Measurements from ENCODE around the gene ANKRA2.

ANKRA2 gene

GRCh38 chr5:73564675-73565074, 764 bp downstream of the ANKRA2 start:
- peaks cover 12% of the 10 kb centered on the region for H4K20me1 ChIP-seq (ENCODE audit: insufficient read depth, low read length, poor library complexity, severe bottlenecking)
- peak overlapping the region; percentile 99 for H3K9ac ChIP-seq (ENCODE audit: low read depth, low read length, poor library complexity, severe bottlenecking)
- H3K4me2 ChIP-seq (ENCODE audit: low read depth, low read length, poor library complexity, severe bottlenecking): peak overlapping the region; percentile 89
- H2AFZ ChIP-seq (ENCODE audit: low read length): peak overlapping the region; percentile 94
- H3K9me2 ChIP-seq (replicated peaks; ENCODE audit: low read depth, low read length): no peaks in the 10 kb centered on the region
- no peaks in the 10 kb centered on the region for H3K9me3 ChIP-seq (ENCODE audit: insufficient read depth, low read depth, low read length)
- H3F3A ChIP-seq (ENCODE audit: low read depth): no peaks in the 10 kb centered on the region
- no peaks in the 10 kb centered on the region for H3K27me3 ChIP-seq (ENCODE audit: insufficient read depth, low read length, poor library complexity, severe bottlenecking)
- TF ChIP-seq EZH2phosphoT487 (IDR thresholded peaks at IDR 0.05; ENCODE audit: borderline replicate concordance): no peak
- no peak for TF ChIP-seq CTCF (conservative IDR thresholded peaks at IDR 0.05; ENCODE audit: low read length)
- peak overlapping the region; percentile 97 for H3K4me3 ChIP-seq (ENCODE audit: low read length, poor library complexity, severe bottlenecking)
- peaks cover 54% of the 10 kb centered on the region for H3K79me2 ChIP-seq (ENCODE audit: insufficient read depth, low read length)
- H3K36me3 ChIP-seq (ENCODE audit: insufficient read depth, low read length): no peaks in the 10 kb centered on the region
- peaks cover 48% of the 10 kb centered on the region for H3K4me1 ChIP-seq (ENCODE audit: insufficient read depth, low read length, poor library complexity, severe bottlenecking)

- Histone ChIP-seq H3K79me2 (ENCODE audit: insufficient read depth, low read length) (peaks cover 54% of the 10 kb centered on the region), H3K4me1 (ENCODE audit: insufficient read depth, low read length, poor library complexity, severe bottlenecking) (peaks cover 48% of the 10 kb centered on the region), H3K36me3 (ENCODE audit: insufficient read depth, low read length) (no peaks in the 10 kb centered on the region), H4K20me1 (ENCODE audit: insufficient read depth, low read length, poor library complexity, severe bottlenecking) (peaks cover 12% of the 10 kb centered on the region), H3K4me3 (ENCODE audit: low read length, poor library complexity, severe bottlenecking) (peak overlapping the region; percentile 97), H3K9me3 (ENCODE audit: insufficient read depth, low read depth, low read length) (no peaks in the 10 kb centered on the region), H3F3A (ENCODE audit: low read depth) (no peaks in the 10 kb centered on the region), H3K9me2 (replicated peaks; ENCODE audit: low read depth, low read length) (no peaks in the 10 kb centered on the region), H3K9ac (ENCODE audit: low read depth, low read length, poor library complexity, severe bottlenecking) (peak overlapping the region; percentile 99), H3K27me3 (ENCODE audit: insufficient read depth, low read length, poor library complexity, severe bottlenecking) (no peaks in the 10 kb centered on the region), H3K4me2 (ENCODE audit: low read depth, low read length, poor library complexity, severe bottlenecking) (peak overlapping the region; percentile 89), H2AFZ (ENCODE audit: low read length) (no peak overlapping the region)
- TF ChIP-seq EZH2phosphoT487 (IDR thresholded peaks at IDR 0.05; ENCODE audit: borderline replicate concordance) (no peak), CTCF (conservative IDR thresholded peaks at IDR 0.05; ENCODE audit: low read length) (no peak)
Measured at GRCh38 chr5:73564018-73564417, 1.4 kb downstream of the ANKRA2 start.

- Histone ChIP-seq H3K9ac (ENCODE audit: low read depth, low read length, poor library complexity, severe bottlenecking) (no peak overlapping the region), H3K9me2 (replicated peaks; ENCODE audit: low read depth, low read length) (no peaks in the 10 kb centered on the region)
Measured at GRCh38 chr5:73558950-73559349, 6.5 kb downstream of the ANKRA2 start.

More at GRCh38 chr5:73558950-73559349, 6.5 kb downstream of the ANKRA2 start:
- Histone ChIP-seq H2AFZ (ENCODE audit: low read length) (no peak overlapping the region), H4K20me1 (ENCODE audit: insufficient read depth, low read length, poor library complexity, severe bottlenecking) (no peaks in the 10 kb centered on the region), H3K4me1 (ENCODE audit: insufficient read depth, low read length, poor library complexity, severe bottlenecking) (peaks cover 15% of the 10 kb centered on the region), H3K9me3 (ENCODE audit: insufficient read depth, low read depth, low read length) (no peaks in the 10 kb centered on the region), H3K4me2 (ENCODE audit: low read depth, low read length, poor library complexity, severe bottlenecking) (no peak overlapping the region), H3K4me3 (ENCODE audit: low read length, poor library complexity, severe bottlenecking) (no peak overlapping the region), H3K79me2 (ENCODE audit: insufficient read depth, low read length) (peaks cover 11% of the 10 kb centered on the region), H3F3A (ENCODE audit: low read depth) (no peaks in the 10 kb centered on the region), H3K36me3 (ENCODE audit: insufficient read depth, low read length) (no peaks in the 10 kb centered on the region), H3K27me3 (ENCODE audit: insufficient read depth, low read length, poor library complexity, severe bottlenecking) (no peaks in the 10 kb centered on the region)
- TF ChIP-seq CTCF (conservative IDR thresholded peaks at IDR 0.05; ENCODE audit: low read length) (peak; percentile 29), EZH2phosphoT487 (IDR thresholded peaks at IDR 0.05; ENCODE audit: borderline replicate concordance) (no peak)

Data from Loucy (cell line).